ENCODE data around the gene P2RY2.

- TF ChIP-seq CTCF (conservative IDR thresholded peaks at IDR 0.05 in 1 of 2, IDR thresholded peaks at IDR 0.05 in 1 of 2; ENCODE audit: extremely low read depth in 1 of 2, insufficient read depth in 1 of 2, low read depth in 1 of 2, low read length in 2 of 2) (no peak), EZH2 (IDR thresholded peaks at IDR 0.05; ENCODE audit: borderline replicate concordance, low read length) (no peak)
These were observed 54.6 kb downstream of the P2RY2 start for GRCh38 chr11:73272680-73273038.
